RCC 7860 (cell line): Measurements from ENCODE around the gene LRRC43.

Experiments used
- DNase-seq: peaks from one replicate; pipeline ENCODE4 v3.0.0-alpha.2; 2015; ENCODE audit warnings: low spot score
- FAIRE-seq: peaks from 2 replicates; lab custom pipeline; 2012; peaks lifted over from hg19 to GRCh38; lab: Jason Lieb, UNC

The LRRC43 gene

GRCh38 chr12:122182887-122183587, at the start of gene LRRC43:
LRRC43 (plus strand) TSS chr12:122183123; CDS start chr12:122183145, 22 bp downstream.
- FAIRE-seq = no peak

GRCh38 chr12:122133192-122133950, 49.6 kb upstream of the LRRC43 start:
- FAIRE-seq (no peak), DNase-seq (no peak)

More at GRCh38 chr12:122182887-122183587, at the start of gene LRRC43:
- no peak for DNase-seq

GRCh38 chr12:122135437-122136031, 47.4 kb upstream of the LRRC43 start:
- no peak for DNase-seq
- no peak for FAIRE-seq

GRCh38 chr12:122137229-122137628, 45.7 kb upstream of the LRRC43 start:
- FAIRE-seq = no peak
- no peak for DNase-seq

GRCh38 chr12:122137681-122138080, 45.2 kb upstream of the LRRC43 start:
- no peak for DNase-seq
- no peak for FAIRE-seq

- FAIRE-seq (no peak), DNase-seq (no peak)
These were observed 44.7 kb upstream of the LRRC43 start for GRCh38 chr12:122138181-122138580.

GRCh38 chr12:122138616-122139015, 44.3 kb upstream of the LRRC43 start:
- FAIRE-seq = no peak
- DNase-seq = no peak

- FAIRE-seq = no peak
- no peak for DNase-seq
These were observed 43.7 kb upstream of the LRRC43 start for GRCh38 chr12:122139266-122139665.

GRCh38 chr12:122139941-122140340, 43.0 kb upstream of the LRRC43 start:
- DNase-seq (no peak), FAIRE-seq (no peak)

- no peak for DNase-seq
- FAIRE-seq = no peak
These were observed 42.3 kb upstream of the LRRC43 start for GRCh38 chr12:122140467-122141257.

- FAIRE-seq = no peak
- DNase-seq = no peak
These were observed 40.8 kb upstream of the LRRC43 start for GRCh38 chr12:122141911-122142725.

GRCh38 chr12:122142857-122143256, 40.1 kb upstream of the LRRC43 start:
- DNase-seq = no peak
- FAIRE-seq = no peak

- FAIRE-seq (no peak), DNase-seq (no peak)
These were observed 38.0 kb upstream of the LRRC43 start for GRCh38 chr12:122144885-122145284.

GRCh38 chr12:122145505-122146330, 37.2 kb upstream of the LRRC43 start:
- DNase-seq (no peak), FAIRE-seq (no peak)

- DNase-seq (no peak), FAIRE-seq (no peak)
These were observed 35.2 kb upstream of the LRRC43 start for GRCh38 chr12:122147514-122148290.

GRCh38 chr12:122148657-122149056, 34.3 kb upstream of the LRRC43 start:
- no peak for DNase-seq
- no peak for FAIRE-seq

GRCh38 chr12:122150127-122150681, 32.7 kb upstream of the LRRC43 start:
- no peak for FAIRE-seq
- DNase-seq = no peak

GRCh38 chr12:122152754-122153153, 30.2 kb upstream of the LRRC43 start:
- DNase-seq (no peak), FAIRE-seq (no peak)
